Kidney (tissue), 14 donors: ENCODE measurements around the gene IMPG2. TPM values are rescaled to one million over a fixed set of nuclear protein-coding genes. Genes with fewer than 3 reads are reported as not detected.

ENCODE experiments used
- DNase-seq, 5 donors: peaks; one replicate each; pipeline ENCODE4 v3.0.0-alpha.2; 2013 to 2020
- FAIRE-seq: peaks from 2 replicates; lab custom pipeline; 2012; peaks lifted over from hg19 to GRCh38; lab: Jason Lieb, UNC
- H3K27ac ChIP-seq, 2 donors: one replicate each; pipeline ENCODE4 v1.7.0; 2013; ENCODE audit warnings: low read depth in 2 of 2, low read length in 2 of 2, inconsistent platforms in 1 of 2
- H3K27me3 ChIP-seq: one replicate; pipeline ENCODE4 v1.7.1; 2013; ENCODE audit warnings: low read length, inconsistent platforms; ENCODE audit not compliant: control insufficient read depth, insufficient read depth
- H3K36me3 ChIP-seq, 3 donors: one replicate each; pipeline versions ENCODE4 v1.7.0 to v1.7.1; 2013; ENCODE audit warnings: low read length in 3 of 3, control low read depth in 1 of 3, inconsistent platforms in 1 of 3; ENCODE audit not compliant: insufficient read depth in 3 of 3, control insufficient read depth in 2 of 3
- H3K4me1 ChIP-seq, 3 donors: one replicate each; pipeline versions ENCODE4 v1.7.0 to v1.7.1; 2013; ENCODE audit warnings: low read length in 3 of 3, inconsistent platforms in 1 of 3, low read depth in 1 of 3; ENCODE audit not compliant: control insufficient read depth in 2 of 3, insufficient read depth in 2 of 3
- H3K4me3 ChIP-seq, 3 donors: one replicate each; pipeline versions ENCODE4 v1.7.0 to v1.8.1; 2013; ENCODE audit warnings: low read length in 3 of 3, control low read depth in 1 of 3, inconsistent platforms in 1 of 3
- H3K9ac ChIP-seq, 3 donors: one replicate each; pipeline versions ENCODE4 v1.7.0 to v1.7.1; 2013; ENCODE audit warnings: low read length in 3 of 3, control low read depth in 1 of 3, inconsistent platforms in 1 of 3
- H3K9me3 ChIP-seq, 3 donors: one replicate each; pipeline versions ENCODE4 v1.7.0 to v1.7.1; 2013; ENCODE audit warnings: low read length in 3 of 3, control low read depth in 1 of 3, inconsistent platforms in 1 of 3; ENCODE audit not compliant: control insufficient read depth in 2 of 3, insufficient read depth in 1 of 3
- intact Hi-C: fragments of 100-400 bp; cut with DNase I; formaldehyde crosslinking; loops from one replicate; pipeline ENCODE4 v1.11.1; 2022
- polyA plus RNA-seq: library from polyadenylated mRNA; stranded (reverse); fragments of 350-450 nt; fragmentation: Illumina TruSeq; extraction: RNeasy Lipid Tissue Mini Kit (QIAGEN cat#74804); gene quantifications from one replicate; pipeline ENCODE4 v1.2.3, GENCODE V29; 2014; ENCODE audit warnings: low read depth, low replicate concordance; ENCODE audit not compliant: insufficient read depth
- total RNA-seq: library from RNA; stranded (reverse); fragmentation: NEBNext Ultra II Directional; extraction: Animal tissue kit (Norgen Biotek cat#: 25700); gene quantifications from one replicate; pipeline ENCODE4 v1.2.1, GENCODE V29; 2021
- TF ChIP-seq, protein P1 (sequence below): IDR thresholded peaks from 3 replicates; pipeline ENCODE4 v1.5.1; 2012; ENCODE audit warnings: mild to moderate bottlenecking, moderate library complexity, borderline replicate concordance; ENCODE audit not compliant: insufficient read depth; ENCODE audit errors: extremely low read depth
- donor health status: control.
- donor health status: control.
- donor health status: control.
- donor health status: control.
- donor health status: control.
- donor health status: DM: yes; HTN: yes; CAD: no.
- donor health status: Normal renal cell carcinoma (clear cell type).

The IMPG2 gene
- total and polyA plus RNA-seq, 2 donors from 2014 or later: 0.15 to 0.85 TPM

DNA sequence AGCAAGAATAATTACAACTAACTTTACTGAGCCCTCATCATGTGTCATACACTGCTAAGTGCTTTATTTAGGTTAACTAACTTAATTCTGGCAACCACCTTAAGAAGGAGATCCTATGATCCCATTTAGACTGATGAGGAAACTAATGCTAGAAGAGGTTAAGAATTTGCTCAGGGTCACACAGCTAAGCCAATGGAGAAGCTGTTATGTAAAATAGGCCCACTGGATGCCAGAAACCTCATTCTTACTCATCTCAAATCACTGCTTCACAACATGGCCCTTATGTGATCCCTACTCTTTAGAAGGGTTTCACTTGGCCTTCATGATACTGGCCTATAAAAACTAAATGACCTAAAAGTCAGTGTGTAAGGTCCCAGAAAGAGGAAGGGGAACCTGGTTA, 41.2 kb downstream of the IMPG2 start:
- FAIRE-seq (no peak), DNase-seq (no peak)
- intact Hi-C loops: no loop called here
- no peaks in the 10 kb centered on the region for H3K4me1 ChIP-seq
- no peak overlapping the region for H3K27ac ChIP-seq
- no peaks in the 10 kb centered on the region for H3K27me3 ChIP-seq
- no peak overlapping the region for H3K9ac ChIP-seq
- TF ChIP-seq, protein P1, sequence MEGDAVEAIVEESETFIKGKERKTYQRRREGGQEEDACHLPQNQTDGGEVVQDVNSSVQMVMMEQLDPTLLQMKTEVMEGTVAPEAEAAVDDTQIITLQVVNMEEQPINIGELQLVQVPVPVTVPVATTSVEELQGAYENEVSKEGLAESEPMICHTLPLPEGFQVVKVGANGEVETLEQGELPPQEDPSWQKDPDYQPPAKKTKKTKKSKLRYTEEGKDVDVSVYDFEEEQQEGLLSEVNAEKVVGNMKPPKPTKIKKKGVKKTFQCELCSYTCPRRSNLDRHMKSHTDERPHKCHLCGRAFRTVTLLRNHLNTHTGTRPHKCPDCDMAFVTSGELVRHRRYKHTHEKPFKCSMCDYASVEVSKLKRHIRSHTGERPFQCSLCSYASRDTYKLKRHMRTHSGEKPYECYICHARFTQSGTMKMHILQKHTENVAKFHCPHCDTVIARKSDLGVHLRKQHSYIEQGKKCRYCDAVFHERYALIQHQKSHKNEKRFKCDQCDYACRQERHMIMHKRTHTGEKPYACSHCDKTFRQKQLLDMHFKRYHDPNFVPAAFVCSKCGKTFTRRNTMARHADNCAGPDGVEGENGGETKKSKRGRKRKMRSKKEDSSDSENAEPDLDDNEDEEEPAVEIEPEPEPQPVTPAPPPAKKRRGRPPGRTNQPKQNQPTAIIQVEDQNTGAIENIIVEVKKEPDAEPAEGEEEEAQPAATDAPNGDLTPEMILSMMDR: no peak
- no peak overlapping the region for H3K4me3 ChIP-seq
- no peaks in the 10 kb centered on the region for H3K9me3 ChIP-seq
- no peaks in the 10 kb centered on the region for H3K36me3 ChIP-seq

DNA sequence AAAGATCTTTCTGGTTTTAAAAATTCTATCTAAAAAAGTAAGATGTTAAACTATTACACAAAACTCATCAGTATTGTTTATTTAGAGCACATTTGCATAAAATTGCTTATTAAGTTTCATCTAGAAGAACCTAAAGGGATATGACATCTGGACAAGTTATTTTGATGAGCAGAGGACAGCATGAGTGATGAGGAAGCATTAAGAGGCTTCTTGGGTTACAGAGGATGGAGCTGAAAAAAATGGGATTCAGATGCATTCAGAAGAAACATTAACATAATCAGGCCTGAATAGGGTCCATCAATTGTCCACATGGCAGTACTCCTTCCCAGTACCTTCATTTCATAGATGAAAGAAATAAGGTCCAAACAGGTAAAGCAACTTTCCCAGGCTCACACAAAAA, 41.6 kb downstream of the IMPG2 start:
- Histone ChIP-seq H3K9me3 (no peaks in the 10 kb centered on the region), H3K9ac (no peak overlapping the region), H3K27me3 (no peaks in the 10 kb centered on the region), H3K36me3 (no peaks in the 10 kb centered on the region), H3K4me1 (no peaks in the 10 kb centered on the region), H3K4me3 (no peak overlapping the region), H3K27ac (no peak overlapping the region)
- DNase-seq (no peak), FAIRE-seq (no peak)
- intact Hi-C loops: no loop called here
- TF ChIP-seq, protein P1: no peak

DNA sequence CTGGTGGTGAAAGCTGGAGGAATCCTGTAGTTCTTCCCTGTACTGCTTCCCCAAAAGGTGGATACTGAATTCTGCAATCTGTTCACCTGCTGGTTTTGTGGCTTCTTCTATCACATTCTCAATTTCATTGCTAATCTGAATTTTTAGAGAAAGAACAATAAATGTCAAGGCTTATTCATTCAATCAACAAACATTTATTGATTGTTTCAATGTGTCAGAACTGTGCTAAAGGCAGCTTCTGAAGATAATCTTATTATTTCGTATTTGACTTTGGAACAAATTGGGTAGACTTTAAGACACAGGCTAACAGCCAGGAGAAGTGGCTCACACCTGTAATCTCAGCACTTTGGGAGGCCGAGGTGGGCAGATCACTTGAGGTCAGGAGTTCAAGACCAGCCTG, 46.8 kb downstream of the IMPG2 start:
- TF ChIP-seq, protein P1: no peak
- Histone ChIP-seq H3K27me3 (no peaks in the 10 kb centered on the region), H3K9ac (no peak overlapping the region), H3K4me3 (no peak overlapping the region), H3K36me3 (no peaks in the 10 kb centered on the region), H3K9me3 (no peaks in the 10 kb centered on the region), H3K27ac (no peak overlapping the region), H3K4me1 (no peaks in the 10 kb centered on the region)
- intact Hi-C loops: no loop called here
- FAIRE-seq: no peak
- DNase-seq: no peak

DNA sequence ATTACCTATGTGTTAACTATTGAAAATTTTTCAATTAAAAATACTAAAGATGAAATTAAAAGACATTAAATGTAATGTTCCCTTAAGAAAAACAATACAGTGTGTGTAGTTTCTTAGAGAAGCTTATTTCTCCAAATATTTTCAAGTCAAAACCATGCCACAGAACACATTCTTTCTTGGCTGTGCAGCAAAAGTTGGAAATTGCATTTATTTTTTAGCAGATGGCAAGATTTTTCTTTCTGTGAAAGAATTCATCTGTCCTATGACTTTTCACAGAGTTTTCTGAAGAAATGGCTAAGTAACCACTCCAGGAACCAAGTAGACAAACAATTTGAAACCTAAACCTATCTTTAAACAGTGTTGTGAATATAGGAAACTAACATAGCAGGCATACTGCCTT, 47.2 kb downstream of the IMPG2 start:
- TF ChIP-seq, protein P1: no peak
- H3K36me3 ChIP-seq: no peaks in the 10 kb centered on the region
- DNase-seq: no peak
- intact Hi-C loops: no loop called here
- H3K27me3 ChIP-seq: no peaks in the 10 kb centered on the region
- no peak overlapping the region for H3K4me3 ChIP-seq
- no peak overlapping the region for H3K9ac ChIP-seq
- H3K4me1 ChIP-seq: no peaks in the 10 kb centered on the region
- H3K27ac ChIP-seq: no peak overlapping the region
- no peaks in the 10 kb centered on the region for H3K9me3 ChIP-seq
- FAIRE-seq: no peak
